HEK293 (cell line): ENCODE results near the gene OR13D1.
A peak's percentile ranks its signal among the peaks of the same experiment; 100 is the strongest.

Experiments used
- CTCF ChIA-PET: fragments of 350-600 bp; formaldehyde crosslinking; extraction: SDS; loops from one replicate; lab custom pipeline; 2021; ENCODE audit warnings: antibody characterized with exemption; lab: Yijun Ruan, JAX
- POLR2A ChIA-PET: fragments of 300-600 bp; formaldehyde crosslinking; extraction: SDS; loops from one replicate; lab custom pipeline; 2020; ENCODE audit warnings: antibody characterized with exemption, inconsistent platforms; lab: Yijun Ruan, JAX
- H3K27ac ChIP-seq: fragments of 200-500 bp; sonication (Bioruptor generic); 2 replicates; pipeline ENCODE4 v1.5.1; 2014; ENCODE audit warnings: low read depth, low read length, control low read depth, inconsistent platforms; ENCODE audit errors: extremely low read depth
- H3K36me3 ChIP-seq, 2 experiments: fragments of 200-500 bp in 1 of 2; sonication (Bioruptor generic) in 1 of 2; 1 replicate in 1 of 2; 2 replicates in 1 of 2; pipeline ENCODE4 v1.5.1; 2014 to 2017; ENCODE audit warnings: inconsistent platforms in 2 of 2, low read length in 2 of 2; ENCODE audit not compliant: control insufficient read depth in 2 of 2, insufficient read depth in 1 of 2
- H3K4me1 ChIP-seq: fragments of 200-500 bp; sonication (Bioruptor generic); 2 replicates; pipeline ENCODE4 v1.5.1; 2014; ENCODE audit warnings: mild to moderate bottlenecking, low read length, inconsistent platforms; ENCODE audit not compliant: control insufficient read depth, insufficient read depth
- H3K4me3 ChIP-seq: 2 replicates; pipeline ENCODE4 v1.5.1; 2011; ENCODE audit warnings: low read depth, mild to moderate bottlenecking, control low read depth, low read length, moderate library complexity
- H3K9me3 ChIP-seq: fragments of 200-500 bp; sonication (Bioruptor generic); 2 replicates; pipeline ENCODE4 v1.5.1; 2014; ENCODE audit warnings: low read depth, low read length, inconsistent platforms; ENCODE audit not compliant: control insufficient read depth, insufficient read depth
- GLIS2 ChIP-seq: fragments of 450-650 bp; formaldehyde crosslinking; IDR thresholded peaks from 2 replicates; pipeline ENCODE4 v1.5.1; 2016; ENCODE audit warnings: missing biosample characterization, missing genetic modification characterization
- WT1 ChIP-seq: fragments of 450-650 bp; formaldehyde crosslinking; IDR thresholded peaks from 2 replicates; pipeline ENCODE4 v1.5.1; 2016; ENCODE audit warnings: missing biosample characterization, missing genetic modification characterization
- ZBTB49 ChIP-seq: fragments of 450-650 bp; formaldehyde crosslinking; IDR thresholded peaks from 2 replicates; pipeline ENCODE4 v1.5.1; 2016; ENCODE audit warnings: missing biosample characterization, missing genetic modification characterization, low read depth
- ZFHX2 ChIP-seq: fragments of 450-650 bp; formaldehyde crosslinking; conservative IDR thresholded peaks from 2 replicates; pipeline ENCODE4 v1.5.1; 2016; ENCODE audit warnings: missing biosample characterization, missing genetic modification characterization
- ZNF174 ChIP-seq: fragments of 450-650 bp; formaldehyde crosslinking; IDR thresholded peaks from 2 replicates; pipeline ENCODE4 v1.5.0; 2017; ENCODE audit warnings: missing biosample characterization, mild to moderate bottlenecking, missing genetic modification characterization
- ZNF23 ChIP-seq: fragments of 450-650 bp; formaldehyde crosslinking; IDR thresholded peaks from 2 replicates; pipeline ENCODE4 v1.5.1; 2016; ENCODE audit warnings: missing biosample characterization, missing genetic modification characterization, borderline replicate concordance
- ZNF292 ChIP-seq: fragments of 450-650 bp; formaldehyde crosslinking; IDR thresholded peaks from 2 replicates; pipeline ENCODE4 v1.5.1; 2016; ENCODE audit warnings: low read depth, missing biosample characterization, missing genetic modification characterization, borderline replicate concordance
- ZNF311 ChIP-seq: fragments of 450-650 bp; formaldehyde crosslinking; IDR thresholded peaks from 2 replicates; pipeline ENCODE4 v1.5.1; 2017; ENCODE audit warnings: missing biosample characterization, missing genetic modification characterization, borderline replicate concordance
- ZNF404 ChIP-seq: fragments of 450-650 bp; formaldehyde crosslinking; IDR thresholded peaks from 2 replicates; pipeline ENCODE4 v1.5.1; 2017; ENCODE audit warnings: missing biosample characterization, missing genetic modification characterization
- ZNF48 ChIP-seq: fragments of 450-650 bp; formaldehyde crosslinking; IDR thresholded peaks from 2 replicates; pipeline ENCODE4 v1.5.1; 2016; ENCODE audit warnings: missing biosample characterization, missing genetic modification characterization
- ZNF548 ChIP-seq: fragments of 450-650 bp; formaldehyde crosslinking; IDR thresholded peaks from 2 replicates; pipeline ENCODE4 v1.5.1; 2016; ENCODE audit warnings: missing biosample characterization, missing genetic modification characterization
- ZNF596 ChIP-seq: fragments of 450-650 bp; IDR thresholded peaks from 2 replicates; pipeline ENCODE4 v1.5.0; 2018; ENCODE audit warnings: missing biosample characterization, mild to moderate bottlenecking, missing genetic modification characterization, moderate library complexity
- ZNF600 ChIP-seq: fragments of 450-650 bp; formaldehyde crosslinking; IDR thresholded peaks from 2 replicates; pipeline ENCODE4 v1.5.1; 2016; ENCODE audit warnings: missing biosample characterization, missing genetic modification characterization
- ZNF610 ChIP-seq: fragments of 450-650 bp; formaldehyde crosslinking; IDR thresholded peaks from 2 replicates; pipeline ENCODE4 v1.5.1; 2016; ENCODE audit warnings: missing biosample characterization, missing genetic modification characterization, borderline replicate concordance
- ZNF621 ChIP-seq: fragments of 450-650 bp; formaldehyde crosslinking; IDR thresholded peaks from 2 replicates; pipeline ENCODE4 v1.5.1; 2017; ENCODE audit warnings: missing biosample characterization, missing genetic modification characterization
- ZNF626 ChIP-seq: fragments of 450-650 bp; sonication (Bioruptor Pico); formaldehyde crosslinking; IDR thresholded peaks from 2 replicates; pipeline ENCODE4 v1.5.1; 2018; ENCODE audit warnings: missing biosample characterization, missing genetic modification characterization, inconsistent platforms
- ZNF654 ChIP-seq: fragments of 450-650 bp; formaldehyde crosslinking; IDR thresholded peaks from 2 replicates; pipeline ENCODE4 v1.5.1; 2016; ENCODE audit warnings: low read depth, missing biosample characterization, missing genetic modification characterization
- ZNF843 ChIP-seq: fragments of 450-650 bp; formaldehyde crosslinking; IDR thresholded peaks from 2 replicates; pipeline ENCODE4 v1.5.1; 2016; ENCODE audit warnings: missing biosample characterization, missing genetic modification characterization
- ZSCAN23 ChIP-seq: fragments of 450-650 bp; formaldehyde crosslinking; IDR thresholded peaks from 2 replicates; pipeline ENCODE4 v1.5.1; 2016; ENCODE audit warnings: missing biosample characterization, missing genetic modification characterization
- ZXDB ChIP-seq: fragments of 450-650 bp; formaldehyde crosslinking; IDR thresholded peaks from 2 replicates; pipeline ENCODE4 v1.5.1; 2016; ENCODE audit warnings: missing biosample characterization, missing genetic modification characterization
- TF ChIP-seq, protein P1 (sequence below): fragments of 450-650 bp; formaldehyde crosslinking; IDR thresholded peaks from 2 replicates; pipeline ENCODE4 v1.5.1; 2016; ENCODE audit warnings: missing biosample characterization, missing genetic modification characterization
- TF ChIP-seq, protein P2 (sequence below): fragments of 450-650 bp; formaldehyde crosslinking; optimal IDR thresholded peaks from 2 replicates; pipeline ENCODE3; 2016; ENCODE audit warnings: missing biosample characterization, mild to moderate bottlenecking, missing genetic modification characterization
- TF ChIP-seq, protein P3 (sequence below): fragments of 450-650 bp; IDR thresholded peaks from 2 replicates; pipeline ENCODE4 v1.5.1; 2018; ENCODE audit warnings: missing biosample characterization, mild to moderate bottlenecking, missing genetic modification characterization
- TF ChIP-seq, protein P4 (sequence below): fragments of 450-650 bp; formaldehyde crosslinking; IDR thresholded peaks from 2 replicates; pipeline ENCODE4 v1.5.1; 2016; ENCODE audit warnings: missing biosample characterization, missing genetic modification characterization

OR13D1 gene

GRCh38 chr9:104658496-104659195 lies 35.7 kb upstream of the OR13D1 start (continued):
- no peak for TF ChIP-seq ZNF621 (tag by site-specific recombination)
- TF ChIP-seq, protein P1, sequence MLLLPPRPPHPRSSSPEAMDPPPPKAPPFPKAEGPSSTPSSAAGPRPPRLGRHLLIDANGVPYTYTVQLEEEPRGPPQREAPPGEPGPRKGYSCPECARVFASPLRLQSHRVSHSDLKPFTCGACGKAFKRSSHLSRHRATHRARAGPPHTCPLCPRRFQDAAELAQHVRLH (tag by site-specific recombination), result no peak
- TF ChIP-seq ZNF23 (tag by site-specific recombination), result no peak
- TF ChIP-seq, protein P2, sequence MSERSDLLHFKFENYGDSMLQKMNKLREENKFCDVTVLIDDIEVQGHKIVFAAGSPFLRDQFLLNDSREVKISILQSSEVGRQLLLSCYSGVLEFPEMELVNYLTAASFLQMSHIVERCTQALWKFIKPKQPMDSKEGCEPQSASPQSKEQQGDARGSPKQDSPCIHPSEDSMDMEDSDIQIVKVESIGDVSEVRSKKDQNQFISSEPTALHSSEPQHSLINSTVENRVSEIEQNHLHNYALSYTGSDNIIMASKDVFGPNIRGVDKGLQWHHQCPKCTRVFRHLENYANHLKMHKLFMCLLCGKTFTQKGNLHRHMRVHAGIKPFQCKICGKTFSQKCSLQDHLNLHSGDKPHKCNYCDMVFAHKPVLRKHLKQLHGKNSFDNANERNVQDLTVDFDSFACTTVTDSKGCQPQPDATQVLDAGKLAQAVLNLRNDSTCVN (tag by site-specific recombination), result no peak
- no peak for TF ChIP-seq ZNF311 (tag by site-specific recombination)
- TF ChIP-seq, protein P3, sequence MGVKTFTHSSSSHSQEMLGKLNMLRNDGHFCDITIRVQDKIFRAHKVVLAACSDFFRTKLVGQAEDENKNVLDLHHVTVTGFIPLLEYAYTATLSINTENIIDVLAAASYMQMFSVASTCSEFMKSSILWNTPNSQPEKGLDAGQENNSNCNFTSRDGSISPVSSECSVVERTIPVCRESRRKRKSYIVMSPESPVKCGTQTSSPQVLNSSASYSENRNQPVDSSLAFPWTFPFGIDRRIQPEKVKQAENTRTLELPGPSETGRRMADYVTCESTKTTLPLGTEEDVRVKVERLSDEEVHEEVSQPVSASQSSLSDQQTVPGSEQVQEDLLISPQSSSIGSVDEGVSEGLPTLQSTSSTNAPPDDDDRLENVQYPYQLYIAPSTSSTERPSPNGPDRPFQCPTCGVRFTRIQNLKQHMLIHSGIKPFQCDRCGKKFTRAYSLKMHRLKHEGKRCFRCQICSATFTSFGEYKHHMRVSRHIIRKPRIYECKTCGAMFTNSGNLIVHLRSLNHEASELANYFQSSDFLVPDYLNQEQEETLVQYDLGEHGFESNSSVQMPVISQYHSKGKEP (tag by site-specific recombination), result no peak
- no peak for TF ChIP-seq ZNF596 (tag by site-specific recombination)
- no peak for TF ChIP-seq ZNF404 (tag by site-specific recombination)
- TF ChIP-seq GLIS2 (tag by site-specific recombination), result no peak
- no peak for TF ChIP-seq ZNF174 (tag by site-specific recombination)
- TF ChIP-seq, all 188 proteins: peak for 0

DNA sequence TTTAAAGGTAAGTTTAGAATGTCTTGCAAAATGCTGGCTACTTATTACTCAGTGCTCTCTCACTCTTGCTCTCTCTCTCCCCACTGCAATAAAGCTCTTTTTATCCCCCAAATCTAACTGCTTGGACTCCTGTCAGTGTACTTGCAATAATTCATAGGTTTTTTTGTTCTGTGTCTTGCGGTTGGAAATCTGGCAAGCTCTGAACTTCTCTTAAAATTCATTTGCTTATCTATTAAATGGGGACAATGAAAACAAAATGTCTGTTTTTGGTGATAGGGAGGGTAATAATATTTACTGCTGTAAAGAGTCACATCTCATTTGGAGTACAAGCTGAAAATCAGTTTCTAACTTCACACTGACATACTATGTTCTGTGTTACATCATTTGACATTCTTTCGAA lies 18.7 kb upstream of the OR13D1 start:
- no peaks in the 10 kb centered on the region for H3K9me3 ChIP-seq
- no peak overlapping the region for H3K27ac ChIP-seq
- CTCF ChIA-PET, result interaction anchor here (0.6 to 1.2 kb wide), 3 partner anchors 289 to 1645 kb away, joined by 3 to 5 read pairs (median 3); no protein-coding TSS in a partner anchor
- TF ChIP-seq ZSCAN23, result no peak
- no peak for TF ChIP-seq ZNF626 (tag by site-specific recombination)
- no peak for TF ChIP-seq ZNF600
- TF ChIP-seq ZFHX2 (tag by site-specific recombination), result no peak
- TF ChIP-seq WT1, result no peak
- no peaks in the 10 kb centered on the region for H3K36me3 ChIP-seq
- POLR2A ChIA-PET, result no interaction called here
- H3K4me1 ChIP-seq, result no peaks in the 10 kb centered on the region
- H3K4me3 ChIP-seq, result no peak overlapping the region

DNA sequence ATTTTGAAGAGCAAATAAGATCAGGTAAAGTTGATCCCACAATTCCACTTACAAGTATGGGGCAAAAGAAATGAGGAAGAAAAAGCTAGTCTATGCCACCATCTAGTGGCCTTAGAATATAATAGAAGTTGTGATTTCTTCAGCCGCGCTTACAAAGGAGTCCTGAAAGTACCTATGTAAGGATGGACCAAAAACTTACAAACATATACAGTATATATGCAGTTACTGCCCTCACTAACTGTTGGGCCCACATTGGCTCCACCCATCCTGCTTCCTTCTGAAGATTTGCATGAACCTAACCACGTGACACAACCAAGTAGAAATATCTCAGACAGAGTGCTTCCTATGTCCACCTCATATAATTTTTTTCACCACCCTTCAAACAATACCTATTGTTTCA lies 11.7 kb upstream of the OR13D1 start:
- Histone ChIP-seq H3K4me3 (no peak overlapping the region), H3K27ac (no peak overlapping the region), H3K9me3 (no peaks in the 10 kb centered on the region), H3K36me3 (no peaks in the 10 kb centered on the region)
- POLR2A ChIA-PET, result no interaction called here
- TF ChIP-seq ZNF610 (tag by site-specific recombination) (no peak), ZNF654 (tag by site-specific recombination) (peak; percentile 67)
- TF ChIP-seq, all 188 proteins: peak for 1
- H3K4me1 ChIP-seq, result no peaks in the 10 kb centered on the region
- CTCF ChIA-PET, result interaction anchor here (0.5 to 1.8 kb wide), 6 partner anchors 9 to 188 kb away, joined by 3 to 6 read pairs (median 4); no protein-coding TSS in a partner anchor

DNA sequence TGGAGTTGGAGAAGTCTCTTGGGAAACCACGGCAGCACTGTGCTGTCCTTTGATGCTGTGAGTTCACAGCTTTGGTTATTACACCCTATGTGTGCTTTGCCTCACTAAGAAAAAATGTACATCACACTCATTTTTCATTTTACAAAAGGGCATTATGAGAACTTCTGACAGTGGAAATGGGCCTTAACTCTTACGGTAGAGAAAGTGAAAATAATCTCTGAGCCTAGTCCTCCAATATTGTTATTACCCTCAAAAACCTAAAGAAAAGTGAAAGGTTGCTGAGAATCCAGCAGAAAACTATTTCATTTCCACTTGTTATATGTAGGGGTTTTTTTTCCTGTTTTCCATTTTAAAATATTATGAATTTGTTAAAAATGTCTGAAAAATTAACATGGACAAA lies 8.2 kb upstream of the OR13D1 start:
- POLR2A ChIA-PET, result no interaction called here
- CTCF ChIA-PET, result no interaction called here
- TF ChIP-seq ZNF48 (tag by site-specific recombination) (no peak), ZXDB (tag by site-specific recombination) (no peak), ZNF843 (tag by site-specific recombination) (no peak), ZBTB49 (tag by site-specific recombination) (no peak), ZNF292 (tag by site-specific recombination) (no peak), ZNF548 (tag by site-specific recombination) (no peak)
- TF ChIP-seq, protein P4, sequence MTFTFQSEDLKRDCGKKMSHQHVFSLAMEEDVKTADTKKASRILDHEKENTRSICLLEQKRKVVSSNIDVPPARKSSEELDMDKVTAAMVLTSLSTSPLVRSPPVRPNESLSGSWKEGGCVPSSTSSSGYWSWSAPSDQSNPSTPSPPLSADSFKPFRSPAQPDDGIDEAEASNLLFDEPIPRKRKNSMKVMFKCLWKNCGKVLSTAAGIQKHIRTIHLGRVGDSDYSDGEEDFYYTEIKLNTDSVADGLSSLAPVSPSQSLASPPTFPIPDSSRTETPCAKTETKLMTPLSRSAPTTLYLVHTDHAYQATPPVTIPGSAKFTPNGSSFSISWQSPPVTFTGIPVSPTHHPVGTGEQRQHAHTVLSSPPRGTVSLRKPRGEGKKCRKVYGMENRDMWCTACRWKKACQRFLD, result no peak

More for the DNA sequence above, 8.2 kb upstream of the OR13D1 start:
- Histone ChIP-seq H3K27ac (no peak overlapping the region), H3K4me1 (no peaks in the 10 kb centered on the region), H3K36me3 (no peaks in the 10 kb centered on the region), H3K9me3 (no peaks in the 10 kb centered on the region), H3K4me3 (no peak overlapping the region)
